ENCODE results near the gene DLGAP1.
A peak's percentile ranks its signal among the peaks of the same experiment; 100 is the strongest.

Gene DLGAP1

GRCh38 chr18:4143585-4143984 lies 311.5 kb downstream of the DLGAP1 start:
- no peak for DNase-seq

GRCh38 chr18:4142876-4143275 lies 312.2 kb downstream of the DLGAP1 start:
- DNase-seq, result no peak

- DNase-seq, result no peak
These were observed 320.4 kb downstream of the DLGAP1 start for GRCh38 chr18:4134700-4135099.

- DNase-seq, result no peak
These were observed 324.1 kb downstream of the DLGAP1 start for GRCh38 chr18:4130734-4131719.

GRCh38 chr18:4126939-4127338 lies 328.2 kb downstream of the DLGAP1 start:
- no peak for DNase-seq

GRCh38 chr18:4125627-4126230 lies 329.4 kb downstream of the DLGAP1 start:
- DNase-seq, result no peak

- no peak for DNase-seq
These were observed 329.9 kb downstream of the DLGAP1 start for GRCh38 chr18:4125224-4125623.

GRCh38 chr18:4119813-4120212 lies 335.3 kb downstream of the DLGAP1 start:
- no peak for DNase-seq

- DNase-seq, result no peak
These were observed 335.9 kb downstream of the DLGAP1 start for GRCh38 chr18:4119127-4119648.

- DNase-seq, result no peak
These were observed 347.1 kb downstream of the DLGAP1 start for GRCh38 chr18:4108016-4108415.

- no peak for DNase-seq
These were observed 348.0 kb downstream of the DLGAP1 start for GRCh38 chr18:4107049-4107467.

- DNase-seq, result peak; percentile 19
These were observed 348.6 kb downstream of the DLGAP1 start for GRCh38 chr18:4106407-4107033.

GRCh38 chr18:4102901-4103300 lies 352.2 kb downstream of the DLGAP1 start:
- DNase-seq, result no peak

- DNase-seq, result no peak
These were observed 354.1 kb downstream of the DLGAP1 start for GRCh38 chr18:4101009-4101408.

GRCh38 chr18:4096486-4096885 lies 358.6 kb downstream of the DLGAP1 start:
- no peak for DNase-seq

GRCh38 chr18:4093676-4094075 lies 361.4 kb downstream of the DLGAP1 start:
- DNase-seq, result no peak

GRCh38 chr18:4084382-4084900 lies 370.7 kb downstream of the DLGAP1 start:
- no peak for DNase-seq

GRCh38 chr18:4078246-4078645 lies 376.9 kb downstream of the DLGAP1 start:
- DNase-seq, result no peak

GRCh38 chr18:4077721-4078120 lies 377.4 kb downstream of the DLGAP1 start:
- no peak for DNase-seq

GRCh38 chr18:4077204-4077603 lies 377.9 kb downstream of the DLGAP1 start:
- DNase-seq, result no peak

GRCh38 chr18:4074647-4075046 lies 380.5 kb downstream of the DLGAP1 start:
- no peak for DNase-seq

- no peak for DNase-seq
These were observed 385.9 kb downstream of the DLGAP1 start for GRCh38 chr18:4069183-4069582.

- no peak for DNase-seq
These were observed 386.5 kb downstream of the DLGAP1 start for GRCh38 chr18:4068552-4069158.
